A673 (cell line): ENCODE measurements around the gene WLS. TPM values are rescaled to one million over a fixed set of nuclear protein-coding genes. Genes with fewer than 3 reads are reported as not detected.

Experiments
- BruUV-seq: library from RNA; stranded (reverse); fragments of 400-500 nt; replicated peaks from 2 replicates; lab custom pipeline; 2021; lab: Mats Ljungman, UMichigan
- CTCF ChIA-PET: fragments of 300-600 bp; sonication (Branson Sonifier 250); formaldehyde crosslinking; loops from one replicate; lab custom pipeline; 2022; ENCODE audit warnings: antibody characterized with exemption; lab: Charles Lee
- POLR2A ChIA-PET: fragments of 300-600 bp; sonication (Branson Sonifier 250); formaldehyde crosslinking; loops from one replicate; lab custom pipeline; 2022; ENCODE audit warnings: antibody characterized with exemption; ENCODE audit not compliant: low non-redundant PET; lab: Charles Lee
- DNase-seq: peaks from one replicate; pipeline ENCODE4 v3.0.0-alpha.2; 2015; ENCODE audit warnings: low spot score
- H3K27ac ChIP-seq: fragments of 200-600 bp; sonication (generic); 2 replicates; pipeline ENCODE4 v1.5.1; 2016; ENCODE audit warnings: mixed run types, low read depth, mild to moderate bottlenecking, mixed read lengths, antibody characterized with exemption, low read length; ENCODE audit not compliant: poor library complexity, severe bottlenecking
- H3K27me3 ChIP-seq: fragments of 200-600 bp; sonication (generic); replicated peaks from 2 replicates; pipeline ENCODE4 v1.6.1; 2017; ENCODE audit warnings: mixed run types, low read depth, mild to moderate bottlenecking, mixed read lengths, antibody characterized with exemption, low read length; ENCODE audit not compliant: insufficient read depth, poor library complexity
- H3K36me3 ChIP-seq: fragments of 200-600 bp; sonication (generic); 2 replicates; pipeline ENCODE4 v1.6.1; 2016; ENCODE audit warnings: mixed run types, mild to moderate bottlenecking, mixed read lengths, antibody characterized with exemption, low read length; ENCODE audit not compliant: insufficient read depth, poor library complexity, severe bottlenecking
- H3K4me1 ChIP-seq: fragments of 200-600 bp; sonication (generic); 2 replicates; pipeline ENCODE4 v1.6.1; 2017; ENCODE audit warnings: mixed run types, mild to moderate bottlenecking, mixed read lengths, antibody characterized with exemption, low read length; ENCODE audit not compliant: insufficient read depth, poor library complexity, severe bottlenecking
- H3K4me3 ChIP-seq: fragments of 200-600 bp; sonication (generic); 2 replicates; pipeline ENCODE4 v1.5.1; 2016; ENCODE audit warnings: low read depth, mixed run types, mild to moderate bottlenecking, mixed read lengths, low read length; ENCODE audit not compliant: poor library complexity, severe bottlenecking
- H3K9me3 ChIP-seq: fragments of 200-600 bp; sonication (generic); 2 replicates; pipeline ENCODE4 v1.6.1; 2016; ENCODE audit warnings: mixed run types, low read depth, mild to moderate bottlenecking, mixed read lengths, antibody characterized with exemption, low read length; ENCODE audit not compliant: poor library complexity, severe bottlenecking
- CTCF ChIP-seq: fragments of 300-800, 200-600 bp; sonication (generic); conservative IDR thresholded peaks from 2 replicates; pipeline ENCODE4 v1.5.1; 2017; ENCODE audit warnings: low read depth, mild to moderate bottlenecking, antibody characterized with exemption, low read length, moderate library complexity, mixed read lengths
- EZH2 ChIP-seq: fragments of 200-600 bp; sonication (generic); IDR thresholded peaks from 2 replicates; pipeline ENCODE4 v1.6.1; 2017; ENCODE audit warnings: borderline replicate concordance, low read depth, mild to moderate bottlenecking, mixed read lengths, antibody characterized with exemption, low read length; ENCODE audit not compliant: poor library complexity, severe bottlenecking
- intact Hi-C: fragments of 100-400 bp; cut with micrococcal nuclease; formaldehyde crosslinking; loops from one replicate; pipeline ENCODE4 v1.10.0; 2022; ENCODE audit not compliant: unreplicated experiment
- total RNA-seq: library from RNA; stranded (reverse); gene quantifications from 2 replicates; pipeline ENCODE4 v1.2.3, GENCODE V29; 2021

Gene WLS
- total RNA-seq, 1 experiment from 2014 or later, result 144 TPM

GRCh38 chr1:68231627-68232288 is 565 bp downstream of the WLS start:
- ChIA-PET CTCF (interaction anchor here (0.7 to 2.3 kb wide), 3 partner anchors 74 to 112 kb away, joined by 4 to 7 read pairs (median 5); no protein-coding TSS in a partner anchor), POLR2A (interaction anchor here (0.6 kb wide), 2 partner anchors 19 to 46 kb away, joined by 8 to 15 read pairs; no protein-coding TSS in a partner anchor)
- intact Hi-C loops, result loop anchor here (2.0 to 5.0 kb wide), 3 partner anchors 74 to 111 kb away; no protein-coding TSS in a partner anchor
- DNase-seq, result peak; percentile 89
- no peaks in the 10 kb centered on the region for H3K27me3 ChIP-seq
- peaks cover 43% of the 10 kb centered on the region for H3K4me1 ChIP-seq
- no peaks in the 10 kb centered on the region for H3K9me3 ChIP-seq
- peak overlapping the region; percentile 71 for H3K4me3 ChIP-seq
- BruUV-seq, result TSS peak; percentile 48
- peak overlapping the region; percentile 90 for H3K27ac ChIP-seq
- no peak for TF ChIP-seq CTCF
- no peak for TF ChIP-seq EZH2
- no peaks in the 10 kb centered on the region for H3K36me3 ChIP-seq

GRCh38 chr1:68230901-68231626 is 1.3 kb downstream of the WLS start:
- H3K27me3 ChIP-seq, result no peaks in the 10 kb centered on the region
- intact Hi-C loops, result loop anchor here (5.0 kb wide), 2 partner anchors 74 to 111 kb away; no protein-coding TSS in a partner anchor
- no peaks in the 10 kb centered on the region for H3K36me3 ChIP-seq
- DNase-seq, result peak; percentile 41
- peak overlapping the region; percentile 90 for H3K27ac ChIP-seq
- H3K9me3 ChIP-seq, result no peaks in the 10 kb centered on the region
- peaks cover 43% of the 10 kb centered on the region for H3K4me1 ChIP-seq
- ChIA-PET POLR2A (interaction anchor here (0.6 kb wide), 1 partner anchor 74 kb away, joined by 3 read pairs; no protein-coding TSS in a partner anchor), CTCF (interaction anchor here (0.7 to 2.3 kb wide), 3 partner anchors 74 to 112 kb away, joined by 4 to 7 read pairs (median 5); no protein-coding TSS in a partner anchor)
- peak overlapping the region; percentile 71 for H3K4me3 ChIP-seq
- TF ChIP-seq EZH2, result no peak
- TF ChIP-seq CTCF, result no peak
- no TSS peak for BruUV-seq

GRCh38 chr1:68230484-68230802 is 1.9 kb downstream of the WLS start:
- BruUV-seq, result no TSS peak
- intact Hi-C loops, result loop anchor here (5.0 kb wide), 2 partner anchors 73 to 112 kb away; no protein-coding TSS in a partner anchor
- no peaks in the 10 kb centered on the region for H3K9me3 ChIP-seq
- H3K27ac ChIP-seq, result peak overlapping the region; percentile 61
- H3K27me3 ChIP-seq, result no peaks in the 10 kb centered on the region
- peak overlapping the region; percentile 71 for H3K4me3 ChIP-seq
- ChIA-PET POLR2A (interaction anchor here (0.6 kb wide), 2 partner anchors 73 to 116 kb away, joined by 3 to 14 read pairs; no protein-coding TSS in a partner anchor), CTCF (no interaction called here)
- peak; percentile 52 for DNase-seq
- no peaks in the 10 kb centered on the region for H3K36me3 ChIP-seq
- H3K4me1 ChIP-seq, result peaks cover 43% of the 10 kb centered on the region
- TF ChIP-seq CTCF (no peak), EZH2 (no peak)
